HL-60 (cell line): ENCODE measurements around the gene ARR3.
"Not testable (repeated sequence)": the region's sequence is repeated elsewhere in the genome, so short reads cannot be mapped to it uniquely, and the experiment has no call there.

Source experiments
- DNase-seq, 2 experiments: peaks; one replicate each; pipeline ENCODE4 v3.0.0-alpha.2; 2010 to 2020; ENCODE audit warnings: low read depth in 1 of 2, low spot score in 1 of 2
- H3K27ac ChIP-seq: fragments of 250-450 bp; sonication (Bioruptor Pico); replicated peaks from 2 replicates; pipeline ENCODE4 v1.5.1; 2020; ENCODE audit warnings: mild to moderate bottlenecking, moderate library complexity
- H3K27me3 ChIP-seq: fragments of 250-450 bp; sonication (Bioruptor Pico); 2 replicates; pipeline ENCODE4 v1.5.1; 2021; ENCODE audit warnings: mild to moderate bottlenecking, moderate library complexity; ENCODE audit not compliant: insufficient read depth, poor library complexity, severe bottlenecking
- H3K4me3 ChIP-seq: replicated peaks from 2 replicates; pipeline ENCODE4 v1.5.1; 2011; ENCODE audit warnings: mild to moderate bottlenecking, control low read depth, low read length; ENCODE audit not compliant: insufficient read depth
- GABPA ChIP-seq: IDR thresholded peaks from 2 replicates; pipeline ENCODE4 v1.6.1; 2012; ENCODE audit warnings: low read depth
- POLR2AphosphoS5 ChIP-seq: IDR thresholded peaks from 2 replicates; pipeline ENCODE4 v1.6.1; 2012; ENCODE audit warnings: low read depth
- SPI1 ChIP-seq: IDR thresholded peaks from 2 replicates; pipeline ENCODE4 v1.6.1; 2012; ENCODE audit warnings: low read depth, mild to moderate bottlenecking, borderline replicate concordance
- TF ChIP-seq, protein P1 (sequence below): IDR thresholded peaks from one replicate; pipeline ENCODE4 v1.5.1; 2011; ENCODE audit warnings: low read length, control low read depth, inconsistent platforms; ENCODE audit not compliant: insufficient read depth
- TF ChIP-seq, protein P2 (sequence below): IDR thresholded peaks from 2 replicates; pipeline ENCODE4 v1.6.1; 2012; ENCODE audit warnings: low read depth; ENCODE audit not compliant: insufficient replicate concordance

Gene ARR3

DNA sequence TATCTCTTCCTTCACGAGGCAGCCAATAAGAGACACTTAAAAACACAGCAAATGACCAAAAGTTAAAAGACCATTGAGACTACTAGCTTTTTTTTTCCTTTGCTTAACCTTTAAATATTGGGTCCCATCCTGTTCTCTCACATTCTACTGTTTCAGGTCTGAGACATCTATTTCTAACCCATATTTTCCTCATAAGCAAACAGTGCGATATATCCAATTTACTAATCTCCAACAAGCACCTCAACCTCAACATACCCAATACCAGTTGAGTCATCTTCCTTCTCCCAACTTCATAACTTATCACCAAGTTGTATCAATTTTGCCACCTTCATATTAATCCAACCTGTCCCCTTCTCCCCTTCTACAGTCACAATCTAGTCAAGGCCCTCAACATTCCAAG lies 26.6 kb upstream of the ARR3 start:
- Histone ChIP-seq H3K27me3 (no peaks in the 10 kb centered on the region), H3K4me3 (no peak overlapping the region), H3K27ac (no peak overlapping the region)
- TF ChIP-seq GABPA = no peak
- TF ChIP-seq, protein P1, sequence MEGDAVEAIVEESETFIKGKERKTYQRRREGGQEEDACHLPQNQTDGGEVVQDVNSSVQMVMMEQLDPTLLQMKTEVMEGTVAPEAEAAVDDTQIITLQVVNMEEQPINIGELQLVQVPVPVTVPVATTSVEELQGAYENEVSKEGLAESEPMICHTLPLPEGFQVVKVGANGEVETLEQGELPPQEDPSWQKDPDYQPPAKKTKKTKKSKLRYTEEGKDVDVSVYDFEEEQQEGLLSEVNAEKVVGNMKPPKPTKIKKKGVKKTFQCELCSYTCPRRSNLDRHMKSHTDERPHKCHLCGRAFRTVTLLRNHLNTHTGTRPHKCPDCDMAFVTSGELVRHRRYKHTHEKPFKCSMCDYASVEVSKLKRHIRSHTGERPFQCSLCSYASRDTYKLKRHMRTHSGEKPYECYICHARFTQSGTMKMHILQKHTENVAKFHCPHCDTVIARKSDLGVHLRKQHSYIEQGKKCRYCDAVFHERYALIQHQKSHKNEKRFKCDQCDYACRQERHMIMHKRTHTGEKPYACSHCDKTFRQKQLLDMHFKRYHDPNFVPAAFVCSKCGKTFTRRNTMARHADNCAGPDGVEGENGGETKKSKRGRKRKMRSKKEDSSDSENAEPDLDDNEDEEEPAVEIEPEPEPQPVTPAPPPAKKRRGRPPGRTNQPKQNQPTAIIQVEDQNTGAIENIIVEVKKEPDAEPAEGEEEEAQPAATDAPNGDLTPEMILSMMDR = no peak
- TF ChIP-seq POLR2AphosphoS5 = no peak
- TF ChIP-seq, protein P2, sequence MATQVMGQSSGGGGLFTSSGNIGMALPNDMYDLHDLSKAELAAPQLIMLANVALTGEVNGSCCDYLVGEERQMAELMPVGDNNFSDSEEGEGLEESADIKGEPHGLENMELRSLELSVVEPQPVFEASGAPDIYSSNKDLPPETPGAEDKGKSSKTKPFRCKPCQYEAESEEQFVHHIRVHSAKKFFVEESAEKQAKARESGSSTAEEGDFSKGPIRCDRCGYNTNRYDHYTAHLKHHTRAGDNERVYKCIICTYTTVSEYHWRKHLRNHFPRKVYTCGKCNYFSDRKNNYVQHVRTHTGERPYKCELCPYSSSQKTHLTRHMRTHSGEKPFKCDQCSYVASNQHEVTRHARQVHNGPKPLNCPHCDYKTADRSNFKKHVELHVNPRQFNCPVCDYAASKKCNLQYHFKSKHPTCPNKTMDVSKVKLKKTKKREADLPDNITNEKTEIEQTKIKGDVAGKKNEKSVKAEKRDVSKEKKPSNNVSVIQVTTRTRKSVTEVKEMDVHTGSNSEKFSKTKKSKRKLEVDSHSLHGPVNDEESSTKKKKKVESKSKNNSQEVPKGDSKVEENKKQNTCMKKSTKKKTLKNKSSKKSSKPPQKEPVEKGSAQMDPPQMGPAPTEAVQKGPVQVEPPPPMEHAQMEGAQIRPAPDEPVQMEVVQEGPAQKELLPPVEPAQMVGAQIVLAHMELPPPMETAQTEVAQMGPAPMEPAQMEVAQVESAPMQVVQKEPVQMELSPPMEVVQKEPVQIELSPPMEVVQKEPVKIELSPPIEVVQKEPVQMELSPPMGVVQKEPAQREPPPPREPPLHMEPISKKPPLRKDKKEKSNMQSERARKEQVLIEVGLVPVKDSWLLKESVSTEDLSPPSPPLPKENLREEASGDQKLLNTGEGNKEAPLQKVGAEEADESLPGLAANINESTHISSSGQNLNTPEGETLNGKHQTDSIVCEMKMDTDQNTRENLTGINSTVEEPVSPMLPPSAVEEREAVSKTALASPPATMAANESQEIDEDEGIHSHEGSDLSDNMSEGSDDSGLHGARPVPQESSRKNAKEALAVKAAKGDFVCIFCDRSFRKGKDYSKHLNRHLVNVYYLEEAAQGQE = no peak
- no peak for TF ChIP-seq SPI1
- DNase-seq = no peak

DNA sequence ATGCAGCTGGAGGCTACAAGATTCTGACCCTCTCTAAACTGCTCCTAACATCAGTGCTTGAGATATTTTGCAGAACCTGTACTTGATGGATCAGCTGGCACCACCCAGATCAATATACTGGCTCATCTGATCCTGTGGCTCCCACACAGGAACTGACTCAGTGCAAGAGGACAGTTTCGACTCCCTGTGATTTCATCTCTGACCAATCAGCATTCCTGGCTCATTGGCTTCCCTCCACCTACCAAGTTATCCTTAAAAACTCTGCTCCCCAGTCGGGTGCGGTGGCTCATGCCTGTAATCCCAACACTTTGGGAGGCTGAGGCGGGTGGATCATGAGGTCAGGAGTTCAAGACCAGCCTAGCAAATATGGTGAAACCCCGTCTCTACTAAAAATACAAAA lies 24.5 kb upstream of the ARR3 start:
- not testable (repeated sequence) for H3K27ac ChIP-seq, H3K27me3 ChIP-seq, DNase-seq

DNA sequence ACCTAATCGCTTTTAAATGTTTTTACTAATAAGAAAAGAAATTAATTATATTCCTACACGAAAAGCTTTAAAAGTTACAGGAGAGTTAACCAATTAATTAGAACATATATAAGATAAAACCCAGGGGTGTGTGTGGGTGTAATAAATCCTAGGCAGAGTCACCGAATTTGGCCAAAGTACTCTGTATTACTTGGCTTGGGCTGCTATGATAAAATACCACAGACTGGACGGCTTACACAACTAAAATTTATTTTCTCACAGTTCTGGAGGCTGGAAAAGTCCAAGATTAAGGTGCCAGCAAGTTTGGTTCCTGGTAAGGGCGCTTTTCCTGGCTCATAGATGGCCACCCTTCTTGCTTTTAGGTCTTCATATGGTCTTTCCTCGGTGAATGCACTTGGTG lies 23.3 kb upstream of the ARR3 start:
- DNase-seq = no peak
- Histone ChIP-seq H3K27ac (no peak overlapping the region), H3K27me3 (no peaks in the 10 kb centered on the region), H3K4me3 (no peak overlapping the region)
- no peak for TF ChIP-seq GABPA
- TF ChIP-seq SPI1 = no peak
- TF ChIP-seq, protein P2 = no peak
- no peak for TF ChIP-seq POLR2AphosphoS5
- TF ChIP-seq, protein P1 = no peak

More for the DNA sequence above, 24.5 kb upstream of the ARR3 start:
- H3K4me3 ChIP-seq = not testable (repeated sequence)

DNA sequence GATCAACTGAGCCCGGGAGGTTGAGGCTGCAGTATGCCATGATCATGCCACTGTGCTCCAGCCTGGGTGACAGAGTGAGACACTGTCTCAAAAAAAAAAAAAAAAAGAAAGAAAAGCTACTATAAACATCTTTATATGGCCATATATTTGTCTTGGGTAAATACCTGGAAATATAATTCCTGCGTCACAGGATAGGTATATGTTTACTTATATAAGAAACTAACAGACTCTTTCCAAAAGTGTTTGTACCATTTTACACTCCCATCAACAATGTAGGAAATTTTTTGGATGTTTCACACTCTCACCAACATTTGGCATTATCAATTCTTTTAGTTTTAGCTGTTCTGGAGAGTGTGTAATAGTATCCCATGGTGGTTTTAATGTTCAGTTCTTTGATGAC lies 20.9 kb upstream of the ARR3 start:
- Histone ChIP-seq H3K27ac (no peak overlapping the region), H3K27me3 (no peaks in the 10 kb centered on the region), H3K4me3 (no peak overlapping the region)
- no peak for DNase-seq
- TF ChIP-seq, protein P1 = no peak
- TF ChIP-seq, protein P2 = no peak
- no peak for TF ChIP-seq SPI1
